Left renal cortex interstitium (tissue), 4 donors: ENCODE data around the gene BTBD18. TPM values are rescaled to one million over a fixed set of nuclear protein-coding genes. Genes with fewer than 3 reads are reported as not detected.

Source experiments
- DNase-seq, 4 donors: peaks; one replicate each; pipeline ENCODE4 v3.0.0-alpha.2; 2013; ENCODE audit warnings: low read depth in 4 of 4, low spot score in 2 of 4, missing footprints in 1 of 4
- polyA plus RNA-seq, 4 donors: library from polyadenylated mRNA; unstranded; fragments of 120-200 nt; gene quantifications; one replicate each; pipeline ENCODE4 v1.2.1, GENCODE V29; 2013; ENCODE audit not compliant: insufficient read length in 4 of 4

The BTBD18 gene
- polyA plus RNA-seq: under 1 TPM in 3 of 4 donors, not detected in 1; 0.24 to 0.49 (median 0.33) TPM

- no peak for DNase-seq
These were observed at the start of gene BTBD18 for GRCh38 chr11:57751676-57752253. Gene BTBD18, minus strand, starts transcription at chr11:57751819. Its CDS starts 631 bp downstream, at chr11:57751188.

GRCh38 chr11:57801183-57801485 is 49.5 kb upstream of the BTBD18 start:
- DNase-seq: no peak

- no peak for DNase-seq
These were observed 49.0 kb upstream of the BTBD18 start for GRCh38 chr11:57800444-57801182.

GRCh38 chr11:57798905-57799559 is 47.4 kb upstream of the BTBD18 start:
- no peak for DNase-seq

- no peak for DNase-seq
These were observed 41.9 kb upstream of the BTBD18 start for GRCh38 chr11:57793351-57794115.

GRCh38 chr11:57792870-57793269 is 41.3 kb upstream of the BTBD18 start:
- no peak for DNase-seq

- no peak for DNase-seq
These were observed 40.5 kb upstream of the BTBD18 start for GRCh38 chr11:57792060-57792541.

- no peak for DNase-seq
These were observed 39.9 kb upstream of the BTBD18 start for GRCh38 chr11:57791321-57792059.

GRCh38 chr11:57788703-57789088 is 37.1 kb upstream of the BTBD18 start:
- DNase-seq: no peak

- no peak for DNase-seq
These were observed 36.5 kb upstream of the BTBD18 start for GRCh38 chr11:57787920-57788702.

GRCh38 chr11:57787006-57787604 is 35.5 kb upstream of the BTBD18 start:
- DNase-seq: no peak

GRCh38 chr11:57786436-57786835 is 34.8 kb upstream of the BTBD18 start:
- no peak for DNase-seq

GRCh38 chr11:57785072-57785471 is 33.5 kb upstream of the BTBD18 start:
- no peak for DNase-seq

- no peak for DNase-seq
These were observed 29.9 kb upstream of the BTBD18 start for GRCh38 chr11:57781529-57781943.

GRCh38 chr11:57779276-57779675 is 27.7 kb upstream of the BTBD18 start:
- no peak for DNase-seq

GRCh38 chr11:57778318-57779037 is 26.9 kb upstream of the BTBD18 start:
- peak; percentile 90 to 97 (median 93) for DNase-seq

GRCh38 chr11:57777969-57778317 is 26.3 kb upstream of the BTBD18 start:
- no peak for DNase-seq

GRCh38 chr11:57776577-57777210 is 25.1 kb upstream of the BTBD18 start:
- DNase-seq: no peak
